Measurements from ENCODE around the gene SCUBE2.

- TF ChIP-seq CTCF (IDR thresholded peaks at IDR 0.05) (no peak), POLR2A (IDR thresholded peaks at IDR 0.05) (no peak)
These were observed 45.3 kb upstream of the SCUBE2 start for GRCh38 chr11:9136741-9137140.

Data from body of pancreas (tissue), 4 donors.